AG04449 (cell line): Measurements from ENCODE around the gene ST14.
"Not testable (repeated sequence)": the region's sequence is repeated elsewhere in the genome, so short reads cannot be mapped to it uniquely, and the experiment has no call there.

Experiments
- CTCF ChIA-PET: fragments of 350-600 bp; formaldehyde crosslinking; extraction: SDS; loops from one replicate; lab custom pipeline; 2021; ENCODE audit warnings: antibody characterized with exemption; lab: Yijun Ruan, JAX
- POLR2A ChIA-PET: fragments of 400-600, 350-600 bp; formaldehyde crosslinking; extraction: SDS; loops from one replicate; lab custom pipeline; 2020; ENCODE audit warnings: antibody characterized with exemption, inconsistent platforms; lab: Yijun Ruan, JAX
- DNase-seq: peaks from one replicate; pipeline ENCODE4 v3.0.0-alpha.2; 2010; ENCODE audit warnings: low read depth, low spot score
- H3K4me3 ChIP-seq: 2 replicates; pipeline ENCODE4 v1.5.1; 2011; ENCODE audit warnings: low read depth, mild to moderate bottlenecking, control low read depth, low read length
- CTCF ChIP-seq: IDR thresholded peaks from one replicate; pipeline ENCODE4 v1.5.1; 2011; ENCODE audit warnings: mild to moderate bottlenecking, moderate library complexity, low read length, control low read depth, inconsistent platforms; ENCODE audit not compliant: insufficient read depth; ENCODE audit errors: missing control alignments

ST14 gene

GRCh38 chr11:130165601-130166456, 6.2 kb downstream of the ST14 start:
- no peak for DNase-seq
- no peak overlapping the region for H3K4me3 ChIP-seq
- POLR2A ChIA-PET, result no interaction called here
- CTCF ChIA-PET, result interaction anchor here (1.7 kb wide), 1 partner anchor 34 kb away, joined by 6 read pairs; no protein-coding TSS in a partner anchor
- TF ChIP-seq CTCF, result no peak

GRCh38 chr11:130166457-130166784, 6.8 kb downstream of the ST14 start:
- POLR2A ChIA-PET, result no interaction called here
- H3K4me3 ChIP-seq, result no peak overlapping the region
- peak; percentile 79 for DNase-seq
- TF ChIP-seq CTCF, result no peak
- CTCF ChIA-PET, result interaction anchor here (1.7 kb wide), 1 partner anchor 34 kb away, joined by 6 read pairs; no protein-coding TSS in a partner anchor

DNA sequence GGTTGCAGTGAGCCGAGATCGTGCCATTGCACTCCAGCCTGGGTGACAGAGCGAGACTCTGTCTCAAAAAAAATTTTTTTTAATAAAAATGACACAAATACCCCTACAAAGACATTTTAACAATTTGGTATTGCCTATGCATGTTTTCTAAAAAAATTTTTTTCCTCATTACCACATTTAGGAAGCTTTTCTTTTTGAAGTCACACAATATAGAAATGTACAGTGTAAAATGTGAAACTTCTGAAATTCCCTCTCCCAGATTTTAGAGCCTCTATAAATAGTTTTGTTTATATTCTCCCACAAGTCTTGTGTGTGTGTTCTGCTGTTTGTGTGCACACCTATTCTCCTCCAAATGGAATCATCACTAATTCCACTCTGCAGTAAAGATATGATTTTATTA, 7.6 kb downstream of the ST14 start:
- no peak overlapping the region for H3K4me3 ChIP-seq
- DNase-seq, result no peak
- no peak for TF ChIP-seq CTCF
- ChIA-PET CTCF (no interaction called here), POLR2A (no interaction called here)

DNA sequence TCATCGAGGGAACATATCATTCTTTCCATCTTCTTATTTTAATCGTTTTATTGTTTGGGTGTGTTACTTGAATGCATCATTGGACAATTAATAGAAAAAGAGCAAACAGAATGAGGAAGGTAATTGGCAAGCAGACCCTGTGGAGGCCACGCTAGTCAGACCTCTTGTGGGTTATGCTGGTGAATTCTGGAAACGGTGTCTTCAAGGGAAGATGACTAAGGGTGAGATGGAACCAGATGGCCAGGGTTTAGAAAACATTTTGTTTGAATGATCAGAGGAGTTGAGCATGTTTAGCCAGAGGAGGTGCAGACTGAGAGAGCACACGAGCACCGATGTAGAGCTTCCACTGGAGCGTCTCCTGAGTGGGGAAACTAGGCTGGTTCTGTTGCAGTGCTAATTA, 8.5 kb downstream of the ST14 start:
- DNase-seq, result no peak
- TF ChIP-seq CTCF, result no peak
- H3K4me3 ChIP-seq, result no peak overlapping the region
- CTCF ChIA-PET, result no interaction called here
- POLR2A ChIA-PET, result no interaction called here

DNA sequence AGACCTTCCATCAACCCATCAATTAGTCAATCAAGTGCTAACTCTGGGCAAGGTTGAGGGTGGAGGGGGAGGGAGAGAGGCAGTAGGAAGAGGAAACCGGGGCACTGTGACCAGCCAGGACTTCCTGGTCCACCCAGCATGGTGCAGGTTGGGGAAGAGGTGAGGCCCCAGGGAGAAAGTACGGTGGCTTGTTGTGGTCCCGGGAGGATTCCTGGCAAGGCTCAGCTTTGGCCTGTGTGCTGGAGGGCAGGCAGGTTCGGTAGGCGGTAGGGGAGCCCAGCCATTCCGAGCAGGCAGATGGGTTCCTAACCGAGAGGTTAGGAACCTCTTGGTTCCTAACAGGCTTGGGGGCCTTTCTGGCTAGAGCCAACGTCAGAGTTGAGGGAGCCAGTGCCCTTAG, 10.8 kb downstream of the ST14 start:
- ChIA-PET POLR2A (no interaction called here), CTCF (no interaction called here)
- no peak for DNase-seq
- TF ChIP-seq CTCF, result no peak
- H3K4me3 ChIP-seq, result no peak overlapping the region

DNA sequence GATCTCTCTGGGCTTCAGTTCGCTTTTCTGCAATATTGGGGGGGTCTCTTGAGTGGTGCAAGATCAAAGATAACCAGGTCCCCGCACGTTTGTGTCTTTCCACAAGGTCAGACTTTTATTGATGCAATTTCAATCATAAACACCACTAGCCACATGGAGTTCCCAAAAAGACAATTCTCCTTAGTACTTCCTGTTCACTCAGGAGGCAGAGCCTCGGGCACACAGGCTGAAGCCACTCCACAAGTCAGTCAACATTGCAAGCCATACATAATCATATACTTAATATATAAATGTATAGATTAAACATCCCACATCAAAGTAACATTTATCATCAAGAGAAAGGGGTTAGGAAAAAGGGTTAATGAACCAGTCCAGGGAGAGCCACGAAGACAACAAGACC, 12.0 kb downstream of the ST14 start:
- ChIA-PET POLR2A (no interaction called here), CTCF (no interaction called here)
- no peak for TF ChIP-seq CTCF
- no peak overlapping the region for H3K4me3 ChIP-seq
- no peak for DNase-seq

- POLR2A ChIA-PET, CTCF ChIA-PET, DNase-seq, H3K4me3 ChIP-seq: not testable (repeated sequence)
These were observed 12.4 kb downstream of the ST14 start for GRCh38 chr11:130172001-130172400.
